Measurements from ENCODE around the gene DMAC1.

Gene DMAC1

DNA sequence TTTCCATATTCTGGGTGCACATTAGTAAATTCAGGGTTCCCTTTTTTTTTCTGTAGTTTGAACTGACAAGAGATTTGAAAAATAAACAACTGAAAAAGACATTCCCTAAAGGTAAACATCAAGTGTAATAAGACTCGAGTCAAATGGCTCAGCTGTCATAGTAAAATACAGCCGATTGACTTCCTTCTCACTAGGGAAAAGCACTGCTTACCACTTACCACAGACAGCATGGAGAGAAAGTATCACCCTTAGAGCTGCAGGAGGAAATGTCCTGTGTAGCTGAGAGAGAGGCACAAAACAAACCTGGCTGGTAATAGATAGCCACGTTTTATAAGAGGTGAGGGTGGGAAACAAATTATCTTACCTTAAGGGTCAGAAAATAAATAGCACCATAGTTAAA, 12.1 kb upstream of the DMAC1 start:
- no peaks in the 10 kb centered on the region for H3K4me1 ChIP-seq (ENCODE audit: low read depth, poor library complexity, severe bottlenecking)
- no peak overlapping the region for H3K4me2 ChIP-seq
- TF ChIP-seq, protein P1, sequence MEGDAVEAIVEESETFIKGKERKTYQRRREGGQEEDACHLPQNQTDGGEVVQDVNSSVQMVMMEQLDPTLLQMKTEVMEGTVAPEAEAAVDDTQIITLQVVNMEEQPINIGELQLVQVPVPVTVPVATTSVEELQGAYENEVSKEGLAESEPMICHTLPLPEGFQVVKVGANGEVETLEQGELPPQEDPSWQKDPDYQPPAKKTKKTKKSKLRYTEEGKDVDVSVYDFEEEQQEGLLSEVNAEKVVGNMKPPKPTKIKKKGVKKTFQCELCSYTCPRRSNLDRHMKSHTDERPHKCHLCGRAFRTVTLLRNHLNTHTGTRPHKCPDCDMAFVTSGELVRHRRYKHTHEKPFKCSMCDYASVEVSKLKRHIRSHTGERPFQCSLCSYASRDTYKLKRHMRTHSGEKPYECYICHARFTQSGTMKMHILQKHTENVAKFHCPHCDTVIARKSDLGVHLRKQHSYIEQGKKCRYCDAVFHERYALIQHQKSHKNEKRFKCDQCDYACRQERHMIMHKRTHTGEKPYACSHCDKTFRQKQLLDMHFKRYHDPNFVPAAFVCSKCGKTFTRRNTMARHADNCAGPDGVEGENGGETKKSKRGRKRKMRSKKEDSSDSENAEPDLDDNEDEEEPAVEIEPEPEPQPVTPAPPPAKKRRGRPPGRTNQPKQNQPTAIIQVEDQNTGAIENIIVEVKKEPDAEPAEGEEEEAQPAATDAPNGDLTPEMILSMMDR (conservative IDR thresholded peaks at IDR 0.05; ENCODE audit: low read depth, low read length): no peak
- no peaks in the 10 kb centered on the region for H3K79me2 ChIP-seq (ENCODE audit: insufficient read depth, low read depth)
- no peaks in the 10 kb centered on the region for H3K27me3 ChIP-seq (ENCODE audit: insufficient read depth, low read depth)
- no peaks in the 10 kb centered on the region for H3K36me3 ChIP-seq (ENCODE audit: insufficient read depth)
- no peak overlapping the region for H3K27ac ChIP-seq
- H4K20me1 ChIP-seq (ENCODE audit: insufficient read depth): no peaks in the 10 kb centered on the region
- H3K4me3 ChIP-seq (IDR thresholded peaks at IDR 0.05; ENCODE audit: insufficient read depth, low read depth, low read length): no peak overlapping the region
- no peak overlapping the region for H3K9ac ChIP-seq
- no peak overlapping the region for H2AFZ ChIP-seq (ENCODE audit: low read depth)

DNA sequence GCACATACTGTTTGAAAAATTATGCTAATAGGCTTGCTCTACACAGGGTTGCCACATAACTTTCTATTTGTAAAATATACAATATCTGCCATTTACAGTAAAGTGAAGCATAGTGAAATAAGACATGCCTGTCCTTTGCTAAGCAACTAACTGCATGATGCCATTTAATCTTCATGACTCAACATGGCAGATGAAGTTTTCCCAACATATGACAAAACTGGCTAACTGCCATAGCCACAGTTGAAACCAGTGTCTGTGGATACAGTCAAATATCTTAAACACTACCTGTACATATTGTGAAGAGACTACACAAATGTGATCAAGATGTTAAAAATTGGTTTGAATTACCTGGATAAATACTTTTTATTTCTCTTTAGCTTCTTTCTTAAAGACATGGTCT, 3.1 kb upstream of the DMAC1 start:
- H3K27ac ChIP-seq: no peak overlapping the region
- H4K20me1 ChIP-seq (ENCODE audit: insufficient read depth): no peaks in the 10 kb centered on the region
- H3K79me2 ChIP-seq (ENCODE audit: insufficient read depth, low read depth): no peaks in the 10 kb centered on the region
- no peaks in the 10 kb centered on the region for H3K4me1 ChIP-seq (ENCODE audit: low read depth, poor library complexity, severe bottlenecking)
- H3K9ac ChIP-seq: no peak overlapping the region
- TF ChIP-seq, protein P1 (conservative IDR thresholded peaks at IDR 0.05; ENCODE audit: low read depth, low read length): no peak
- H3K4me2 ChIP-seq: no peak overlapping the region
- H3K4me3 ChIP-seq (IDR thresholded peaks at IDR 0.05; ENCODE audit: insufficient read depth, low read depth, low read length): no peak overlapping the region
- H3K27me3 ChIP-seq (ENCODE audit: insufficient read depth, low read depth): no peaks in the 10 kb centered on the region
- no peaks in the 10 kb centered on the region for H3K36me3 ChIP-seq (ENCODE audit: insufficient read depth)
- no peak overlapping the region for H2AFZ ChIP-seq (ENCODE audit: low read depth)

DNA sequence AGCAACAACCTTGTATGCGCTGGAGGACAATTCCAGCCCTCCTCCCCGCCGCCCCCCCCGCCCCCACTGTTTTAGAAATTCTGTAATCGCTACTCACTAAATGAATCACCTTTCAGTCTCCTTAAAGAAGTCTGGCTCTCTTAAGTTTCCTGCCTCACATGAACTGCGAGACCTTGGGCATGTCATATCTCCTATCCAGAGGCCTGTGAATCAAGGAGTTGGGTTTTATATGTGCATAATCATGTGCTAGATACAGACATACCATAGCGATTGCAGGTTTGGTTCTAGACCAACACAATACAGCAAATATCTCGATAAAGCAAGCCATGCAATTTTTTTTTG, 337 bp upstream of the DMAC1 start:
- TF ChIP-seq, protein P1 (conservative IDR thresholded peaks at IDR 0.05; ENCODE audit: low read depth, low read length): no peak
- no peak overlapping the region for H3K4me3 ChIP-seq (IDR thresholded peaks at IDR 0.05; ENCODE audit: insufficient read depth, low read depth, low read length)
- H3K4me2 ChIP-seq: no peak overlapping the region

DNA sequence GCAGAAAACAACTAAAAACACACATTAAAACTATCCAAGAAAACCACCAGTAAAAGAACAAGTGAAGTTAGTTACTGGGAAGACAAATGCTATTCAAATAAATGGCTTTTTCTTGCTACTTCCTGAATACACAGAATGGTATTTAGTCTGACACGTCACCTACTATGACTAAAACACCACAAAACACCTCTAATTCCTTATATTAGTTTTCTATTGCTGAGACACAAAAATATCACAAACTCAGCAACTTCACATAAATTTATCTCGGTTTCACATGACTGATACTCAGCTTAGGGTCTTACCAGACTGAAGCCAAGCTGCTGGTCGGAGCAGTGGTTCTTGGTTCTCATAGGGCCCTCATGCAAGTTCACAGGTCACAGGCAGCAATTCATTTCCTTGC, 5.4 kb downstream of the DMAC1 start:
- TF ChIP-seq, protein P1 (conservative IDR thresholded peaks at IDR 0.05; ENCODE audit: low read depth, low read length): no peak
- no peak overlapping the region for H3K4me3 ChIP-seq (IDR thresholded peaks at IDR 0.05; ENCODE audit: insufficient read depth, low read depth, low read length)
- H3K4me1 ChIP-seq (ENCODE audit: low read depth, poor library complexity, severe bottlenecking): no peaks in the 10 kb centered on the region
- H3K36me3 ChIP-seq (ENCODE audit: insufficient read depth): no peaks in the 10 kb centered on the region
- no peak overlapping the region for H3K4me2 ChIP-seq
- no peak overlapping the region for H2AFZ ChIP-seq (ENCODE audit: low read depth)
- no peaks in the 10 kb centered on the region for H3K79me2 ChIP-seq (ENCODE audit: insufficient read depth, low read depth)
- H3K27ac ChIP-seq: no peak overlapping the region
- no peaks in the 10 kb centered on the region for H3K27me3 ChIP-seq (ENCODE audit: insufficient read depth, low read depth)
- no peak overlapping the region for H3K9ac ChIP-seq
- no peaks in the 10 kb centered on the region for H4K20me1 ChIP-seq (ENCODE audit: insufficient read depth)

More for the DNA sequence above, 337 bp upstream of the DMAC1 start:
- H3K27ac ChIP-seq: no peak overlapping the region
- no peaks in the 10 kb centered on the region for H3K36me3 ChIP-seq (ENCODE audit: insufficient read depth)
- no peaks in the 10 kb centered on the region for H3K79me2 ChIP-seq (ENCODE audit: insufficient read depth, low read depth)
- no peak overlapping the region for H3K9ac ChIP-seq
- no peaks in the 10 kb centered on the region for H3K27me3 ChIP-seq (ENCODE audit: insufficient read depth, low read depth)
- no peaks in the 10 kb centered on the region for H3K4me1 ChIP-seq (ENCODE audit: low read depth, poor library complexity, severe bottlenecking)
- no peak overlapping the region for H2AFZ ChIP-seq (ENCODE audit: low read depth)
- no peaks in the 10 kb centered on the region for H4K20me1 ChIP-seq (ENCODE audit: insufficient read depth)

DNA sequence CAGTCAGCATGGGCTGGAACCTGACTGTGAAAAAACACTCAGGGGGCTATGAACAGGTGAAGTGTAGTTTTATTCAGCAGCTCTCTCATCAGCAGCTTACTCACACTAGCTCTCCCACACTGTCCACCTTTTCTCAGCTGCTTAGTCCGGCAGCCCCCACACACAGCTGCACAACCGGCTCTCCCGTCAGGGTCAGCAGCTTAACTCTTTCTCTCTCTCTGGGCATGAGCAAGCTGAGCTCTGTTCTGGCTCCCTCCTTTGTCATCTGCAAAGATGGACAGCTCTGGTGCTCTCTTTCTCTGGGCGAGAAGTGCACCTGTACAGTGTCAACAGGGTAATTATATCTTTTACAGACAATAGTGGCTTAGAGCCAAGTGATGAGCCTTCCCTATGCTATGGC, 8.2 kb downstream of the DMAC1 start:
- TF ChIP-seq, protein P1 (conservative IDR thresholded peaks at IDR 0.05; ENCODE audit: low read depth, low read length): no peak
- H3K4me3 ChIP-seq (IDR thresholded peaks at IDR 0.05; ENCODE audit: insufficient read depth, low read depth, low read length): no peak overlapping the region
- no peaks in the 10 kb centered on the region; the same call in 1 of the 2 replicates for H3K27me3 ChIP-seq (ENCODE audit: insufficient read depth, low read depth)
- H3K9ac ChIP-seq: no peak overlapping the region
- no peaks in the 10 kb centered on the region for H3K4me1 ChIP-seq (ENCODE audit: low read depth, poor library complexity, severe bottlenecking)
- H3K79me2 ChIP-seq (ENCODE audit: insufficient read depth, low read depth): no peaks in the 10 kb centered on the region
- no peaks in the 10 kb centered on the region for H3K36me3 ChIP-seq (ENCODE audit: insufficient read depth)
- H3K4me2 ChIP-seq: no peak overlapping the region
- no peaks in the 10 kb centered on the region for H4K20me1 ChIP-seq (ENCODE audit: insufficient read depth)
- no peak overlapping the region for H3K27ac ChIP-seq
- H2AFZ ChIP-seq (ENCODE audit: low read depth): no peak overlapping the region

Measured in KMS-11 (cell line).